22Rv1 (cell line): ENCODE measurements around the gene CNIH2.
"Not testable (repeated sequence)": the region's sequence is repeated elsewhere in the genome, so short reads cannot be mapped to it uniquely, and the experiment has no call there.

Experiments
- ZFX ChIP-seq: fragments of 450-650 bp; IDR thresholded peaks from 2 replicates; pipeline ENCODE4 v1.6.1; 2017; ENCODE audit warnings: antibody characterized with exemption, borderline replicate concordance
- TF ChIP-seq, protein P1 (sequence below): fragments of 450-650 bp; IDR thresholded peaks from 2 replicates; pipeline ENCODE4 v1.5.1; 2017; ENCODE audit warnings: mild to moderate bottlenecking

DNA sequence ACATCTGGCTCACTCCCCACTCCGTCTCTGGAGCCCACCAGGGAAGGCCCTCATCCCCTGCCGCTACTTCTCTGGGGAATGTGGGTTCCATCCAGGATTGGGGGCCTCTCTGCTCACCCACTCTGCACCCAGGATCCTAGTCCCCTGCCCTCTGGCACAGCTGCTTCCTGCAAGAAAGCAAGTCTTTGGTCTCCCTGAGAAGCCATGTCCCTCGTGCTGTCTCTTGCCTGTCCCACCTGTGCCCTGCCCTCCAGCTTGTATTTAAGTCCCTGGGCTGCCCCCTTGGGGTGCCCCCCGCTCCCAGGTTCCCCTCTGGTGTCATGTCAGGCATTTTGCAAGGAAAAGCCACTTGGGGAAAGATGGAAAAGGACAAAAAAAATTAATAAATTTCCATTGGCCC, 911 bp upstream of the CNIH2 start:
- TF ChIP-seq, protein P1, sequence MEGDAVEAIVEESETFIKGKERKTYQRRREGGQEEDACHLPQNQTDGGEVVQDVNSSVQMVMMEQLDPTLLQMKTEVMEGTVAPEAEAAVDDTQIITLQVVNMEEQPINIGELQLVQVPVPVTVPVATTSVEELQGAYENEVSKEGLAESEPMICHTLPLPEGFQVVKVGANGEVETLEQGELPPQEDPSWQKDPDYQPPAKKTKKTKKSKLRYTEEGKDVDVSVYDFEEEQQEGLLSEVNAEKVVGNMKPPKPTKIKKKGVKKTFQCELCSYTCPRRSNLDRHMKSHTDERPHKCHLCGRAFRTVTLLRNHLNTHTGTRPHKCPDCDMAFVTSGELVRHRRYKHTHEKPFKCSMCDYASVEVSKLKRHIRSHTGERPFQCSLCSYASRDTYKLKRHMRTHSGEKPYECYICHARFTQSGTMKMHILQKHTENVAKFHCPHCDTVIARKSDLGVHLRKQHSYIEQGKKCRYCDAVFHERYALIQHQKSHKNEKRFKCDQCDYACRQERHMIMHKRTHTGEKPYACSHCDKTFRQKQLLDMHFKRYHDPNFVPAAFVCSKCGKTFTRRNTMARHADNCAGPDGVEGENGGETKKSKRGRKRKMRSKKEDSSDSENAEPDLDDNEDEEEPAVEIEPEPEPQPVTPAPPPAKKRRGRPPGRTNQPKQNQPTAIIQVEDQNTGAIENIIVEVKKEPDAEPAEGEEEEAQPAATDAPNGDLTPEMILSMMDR, result not testable (repeated sequence)
- TF ChIP-seq ZFX, result not testable (repeated sequence)
